GM21825 (cell line): ENCODE measurements around the gene GLIPR1.
A peak's percentile ranks its signal among the peaks of the same experiment; 100 is the strongest.
"Not testable (repeated sequence)": the region's sequence is repeated elsewhere in the genome, so short reads cannot be mapped to it uniquely, and the experiment has no call there.

Experiments
- ATAC-seq: cut with Tn5 transposase; IDR thresholded peaks from one replicate; pipeline ENCODE4 v1.9.1; 2021; ENCODE audit warnings: mild to moderate bottlenecking, moderate library complexity; ENCODE audit not compliant: unreplicated experiment

GLIPR1 gene

GRCh38 chr12:75471902-75472890 is 8.4 kb upstream of the GLIPR1 start:
- no peak for ATAC-seq

GRCh38 chr12:75474116-75474515 is 6.4 kb upstream of the GLIPR1 start:
- no peak for ATAC-seq

- no peak for ATAC-seq
These were observed 4.5 kb upstream of the GLIPR1 start for GRCh38 chr12:75476071-75476470.

- no peak for ATAC-seq
These were observed 3.4 kb upstream of the GLIPR1 start for GRCh38 chr12:75477137-75477536.

GRCh38 chr12:75478116-75478794 is 2.3 kb upstream of the GLIPR1 start:
- ATAC-seq = peak; percentile 23

- peak; percentile 40 for ATAC-seq
These were observed 543 bp upstream of the GLIPR1 start for GRCh38 chr12:75479963-75480461.

GRCh38 chr12:75481013-75481705 is 604 bp downstream of the GLIPR1 start:
- ATAC-seq = peak; percentile 11

- ATAC-seq = no peak
These were observed 1.2 kb downstream of the GLIPR1 start for GRCh38 chr12:75481774-75482173.

GRCh38 chr12:75482646-75483045 is 2.1 kb downstream of the GLIPR1 start:
- no peak for ATAC-seq

- ATAC-seq = no peak
These were observed 2.9 kb downstream of the GLIPR1 start for GRCh38 chr12:75483431-75483830.

GRCh38 chr12:75484450-75484849 is 3.9 kb downstream of the GLIPR1 start:
- not testable (repeated sequence) for ATAC-seq

GRCh38 chr12:75487308-75487707 is 6.8 kb downstream of the GLIPR1 start:
- ATAC-seq = no peak

GRCh38 chr12:75488553-75488952 is 8.0 kb downstream of the GLIPR1 start:
- ATAC-seq = no peak

- ATAC-seq = no peak
These were observed 8.6 kb downstream of the GLIPR1 start for GRCh38 chr12:75489187-75489586.

- ATAC-seq = peak; percentile 69
These were observed 9.2 kb downstream of the GLIPR1 start for GRCh38 chr12:75489613-75490210.

GRCh38 chr12:75491169-75491568 is 10.6 kb downstream of the GLIPR1 start:
- ATAC-seq = no peak

GRCh38 chr12:75503459-75503858 is 22.9 kb downstream of the GLIPR1 start:
- no peak for ATAC-seq

GRCh38 chr12:75503866-75504265 is 23.3 kb downstream of the GLIPR1 start:
- no peak for ATAC-seq

GRCh38 chr12:75505706-75506312 is 25.3 kb downstream of the GLIPR1 start:
- no peak for ATAC-seq

- ATAC-seq = no peak
These were observed 26.5 kb downstream of the GLIPR1 start for GRCh38 chr12:75507086-75507485.
